ENCODE measurements around the gene ST3GAL3. TPM values are rescaled to one million over a fixed set of nuclear protein-coding genes. Genes with fewer than 3 reads are reported as not detected.

ST3GAL3 gene
- total and polyA plus RNA-seq, 12 donors = 14.5 to 39.3 (median 31.7) TPM

DNA sequence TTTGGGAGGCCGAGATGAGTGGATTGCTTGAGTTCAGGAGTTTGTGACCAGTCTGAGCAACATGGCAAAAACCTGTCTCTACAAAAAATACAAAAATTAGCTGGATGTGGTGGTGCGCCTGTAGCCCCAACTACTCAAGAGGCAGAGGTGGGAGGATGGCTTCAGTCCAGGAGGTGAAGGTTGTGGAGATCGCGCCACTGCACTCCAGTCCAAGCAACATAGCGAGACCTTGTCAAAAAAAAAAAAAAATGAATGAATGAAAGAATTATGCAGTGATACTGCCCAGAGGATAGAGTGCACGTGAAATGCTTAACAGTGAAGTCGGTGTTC lies 262.0 kb downstream of the ST3GAL3 start:
- TF ChIP-seq, protein P1, sequence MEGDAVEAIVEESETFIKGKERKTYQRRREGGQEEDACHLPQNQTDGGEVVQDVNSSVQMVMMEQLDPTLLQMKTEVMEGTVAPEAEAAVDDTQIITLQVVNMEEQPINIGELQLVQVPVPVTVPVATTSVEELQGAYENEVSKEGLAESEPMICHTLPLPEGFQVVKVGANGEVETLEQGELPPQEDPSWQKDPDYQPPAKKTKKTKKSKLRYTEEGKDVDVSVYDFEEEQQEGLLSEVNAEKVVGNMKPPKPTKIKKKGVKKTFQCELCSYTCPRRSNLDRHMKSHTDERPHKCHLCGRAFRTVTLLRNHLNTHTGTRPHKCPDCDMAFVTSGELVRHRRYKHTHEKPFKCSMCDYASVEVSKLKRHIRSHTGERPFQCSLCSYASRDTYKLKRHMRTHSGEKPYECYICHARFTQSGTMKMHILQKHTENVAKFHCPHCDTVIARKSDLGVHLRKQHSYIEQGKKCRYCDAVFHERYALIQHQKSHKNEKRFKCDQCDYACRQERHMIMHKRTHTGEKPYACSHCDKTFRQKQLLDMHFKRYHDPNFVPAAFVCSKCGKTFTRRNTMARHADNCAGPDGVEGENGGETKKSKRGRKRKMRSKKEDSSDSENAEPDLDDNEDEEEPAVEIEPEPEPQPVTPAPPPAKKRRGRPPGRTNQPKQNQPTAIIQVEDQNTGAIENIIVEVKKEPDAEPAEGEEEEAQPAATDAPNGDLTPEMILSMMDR (IDR thresholded peaks at IDR 0.05) = peak in 1 of 9 donors; percentile 15
- H3K27ac ChIP-seq = no peak overlapping the region
- DNase-seq (no peak), ATAC-seq (no peak)
- no peaks in the 10 kb centered on the region for H3K27me3 ChIP-seq
- no peaks in the 10 kb centered on the region for H3K9me3 ChIP-seq
- WGBS, 2 donors = 53 to 55% methylated on average over 7 of the region's 7 CpGs
- intact Hi-C loops (cut with DNase I) = loop anchor here in 1 of 10 donors (2.0 kb wide), 1 partner anchor 23 kb away; the partner anchor contains the start of gene IPO13
- peak overlapping the region in 8 of 10 donors; percentile 59 to 95 (median 93) for H3K4me3 ChIP-seq
- peaks cover 4 to 26% (median 18%) of the 10 kb centered on the region in 9 donors for H3K4me1 ChIP-seq
- H3K36me3 ChIP-seq = peaks cover 0 to 56% (median 8%) of the 10 kb centered on the region in 9 donors

DNA sequence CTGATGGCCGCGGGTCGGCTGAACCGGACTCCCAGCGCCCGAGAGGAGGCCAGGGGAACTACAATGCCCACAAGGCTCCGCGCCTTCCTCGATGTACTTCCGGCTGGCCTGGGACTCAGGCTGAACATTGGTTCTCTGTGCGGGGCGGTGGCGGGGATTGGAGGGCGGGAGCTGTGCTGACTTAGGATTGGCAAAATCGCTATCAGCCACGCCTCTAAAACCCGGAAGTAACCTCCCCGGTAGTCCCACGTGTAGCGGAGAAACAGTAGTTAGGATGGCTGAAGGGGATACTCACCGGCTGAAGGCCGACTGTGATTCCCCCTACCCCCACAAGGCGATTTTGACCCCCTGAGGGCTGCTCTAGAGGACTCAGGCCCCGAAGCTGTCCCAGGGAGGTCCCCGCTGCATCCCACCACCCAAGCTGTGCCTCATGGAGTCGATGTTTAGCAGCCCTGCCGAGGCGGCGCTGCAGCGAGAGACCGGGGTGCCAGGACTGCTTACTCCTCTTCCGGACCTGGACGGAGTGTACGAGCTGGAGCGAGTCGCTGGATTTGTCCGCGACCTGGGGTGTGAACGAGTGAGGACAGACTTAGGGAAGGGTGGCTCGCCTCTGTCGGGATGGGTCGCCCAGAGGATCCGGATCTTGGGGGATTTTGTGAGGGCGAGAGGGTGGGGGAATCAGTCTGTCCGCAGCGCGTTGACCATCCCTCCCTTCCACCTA lies 262.6 kb downstream of the ST3GAL3 start, which contains the start of gene DPH2:
DPH2 (plus strand) TSS at position 265 of the 721 bp plus-strand sequence; CDS start at position 431, 166 bp downstream.
- WGBS, 2 donors = 1% methylated on average over 47 of the region's 47 CpGs
- Histone ChIP-seq H3K36me3 (peaks cover 0 to 51% (median 6%) of the 10 kb centered on the region in 9 donors), H3K9me3 (no peaks in the 10 kb centered on the region), H3K4me1 (peaks cover 4 to 26% (median 18%) of the 10 kb centered on the region in 9 donors), H3K27ac (peak within 1 kb of the TSS in 8 of 10 donors; percentile 12 to 65 (median 47)), H3K4me3 (peak within 1 kb of the TSS; percentile 59 to 95 (median 91)), H3K27me3 (no peaks in the 10 kb centered on the region)
- TF ChIP-seq, protein P1 (IDR thresholded peaks at IDR 0.05) = no peak
- peak; percentile 96 to 98 for DNase-seq
- peak; percentile 88 to 95 (median 94) for ATAC-seq
- intact Hi-C loops (cut with DNase I) = loop anchor here in 1 of 10 donors (2.0 kb wide), 1 partner anchor 23 kb away; the partner anchor contains the start of gene IPO13

DNA sequence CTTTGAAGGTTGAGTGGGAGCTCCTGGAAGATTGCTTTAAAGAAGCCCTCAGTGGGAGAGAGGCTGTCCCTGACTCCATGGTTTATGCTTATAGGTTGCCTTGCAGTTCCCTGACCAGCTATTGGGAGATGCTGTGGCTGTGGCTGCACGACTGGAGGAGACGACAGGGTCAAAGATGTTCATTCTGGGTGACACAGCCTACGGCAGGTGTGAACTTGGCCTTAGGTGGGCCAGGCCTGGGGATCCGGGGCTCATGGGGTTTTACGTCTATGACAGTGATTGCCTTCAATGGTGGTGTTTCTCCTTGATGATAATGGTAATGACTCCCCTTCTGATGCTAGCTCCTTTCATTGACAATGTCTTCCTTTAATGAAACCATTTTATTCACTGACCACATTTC lies 263.2 kb downstream of the ST3GAL3 start:
- no peaks in the 10 kb centered on the region for H3K27me3 ChIP-seq
- peaks cover 4 to 30% (median 20%) of the 10 kb centered on the region in 9 donors for H3K4me1 ChIP-seq
- peak overlapping the region in 7 of 10 donors; percentile 12 to 65 (median 49) for H3K27ac ChIP-seq
- no peak for DNase-seq
- peaks cover 0 to 49% (median 6%) of the 10 kb centered on the region in 9 donors for H3K36me3 ChIP-seq
- intact Hi-C loops (cut with DNase I) = no loop called here
- WGBS, 2 donors = 52 to 58% methylated on average over 5 of the region's 5 CpGs
- no peak for ATAC-seq
- no peaks in the 10 kb centered on the region for H3K9me3 ChIP-seq
- TF ChIP-seq, protein P1 (IDR thresholded peaks at IDR 0.05) = no peak
- peak overlapping the region; percentile 59 to 95 (median 91) for H3K4me3 ChIP-seq

DNA sequence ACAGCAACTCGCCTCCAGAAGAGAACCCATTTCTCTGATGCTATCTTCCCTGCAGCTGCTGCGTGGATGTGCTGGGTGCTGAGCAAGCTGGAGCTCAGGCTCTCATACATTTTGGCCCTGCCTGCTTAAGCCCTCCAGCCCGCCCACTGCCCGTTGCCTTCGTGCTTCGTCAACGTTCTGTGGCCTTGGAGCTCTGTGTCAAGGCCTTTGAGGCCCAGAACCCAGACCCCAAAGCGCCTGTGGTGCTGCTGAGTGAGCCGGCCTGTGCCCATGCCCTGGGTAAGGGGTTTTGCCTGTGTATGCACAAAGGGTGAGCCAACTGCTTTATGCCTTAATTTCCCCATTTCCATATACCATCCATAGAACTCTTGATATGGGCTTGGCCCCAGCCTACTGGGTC lies 263.6 kb downstream of the ST3GAL3 start:
- WGBS, 2 donors = 91 to 93% methylated on average over 9 of the region's 9 CpGs
- Histone ChIP-seq H3K27ac (no peak overlapping the region), H3K9me3 (no peaks in the 10 kb centered on the region), H3K27me3 (no peaks in the 10 kb centered on the region), H3K4me3 (peak overlapping the region in 5 of 10 donors; percentile 59 to 95 (median 93)), H3K4me1 (peaks cover 4 to 34% (median 24%) of the 10 kb centered on the region in 9 donors), H3K36me3 (peaks cover 0 to 47% (median 6%) of the 10 kb centered on the region in 9 donors)
- DNase-seq (no peak), ATAC-seq (no peak)
- intact Hi-C loops (cut with DNase I) = no loop called here
- TF ChIP-seq, protein P1 (IDR thresholded peaks at IDR 0.05) = no peak
